ENCODE measurements around the gene NDC80.

Gene NDC80

DNA sequence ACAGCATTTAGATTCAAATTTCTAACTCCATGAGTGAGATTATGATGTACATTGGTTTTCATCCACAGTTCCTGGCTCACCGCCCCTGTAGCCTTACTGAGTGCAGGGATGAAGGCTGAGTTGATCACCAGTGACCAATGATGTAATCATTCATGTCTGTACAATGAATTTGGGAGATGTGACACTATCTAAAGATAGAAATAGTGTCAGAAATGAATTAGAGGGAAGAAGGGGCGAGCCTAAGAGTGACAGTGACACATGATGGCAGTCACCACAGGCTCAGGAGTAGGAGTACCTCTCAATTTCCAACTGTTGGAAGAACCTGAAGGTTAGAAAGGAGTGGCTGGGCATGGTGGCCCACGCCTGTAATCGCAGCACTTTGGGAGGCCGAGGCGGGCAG lies 3.2 kb upstream of the NDC80 start:
- ATAC-seq (ENCODE audit: low read depth), result no peak

DNA sequence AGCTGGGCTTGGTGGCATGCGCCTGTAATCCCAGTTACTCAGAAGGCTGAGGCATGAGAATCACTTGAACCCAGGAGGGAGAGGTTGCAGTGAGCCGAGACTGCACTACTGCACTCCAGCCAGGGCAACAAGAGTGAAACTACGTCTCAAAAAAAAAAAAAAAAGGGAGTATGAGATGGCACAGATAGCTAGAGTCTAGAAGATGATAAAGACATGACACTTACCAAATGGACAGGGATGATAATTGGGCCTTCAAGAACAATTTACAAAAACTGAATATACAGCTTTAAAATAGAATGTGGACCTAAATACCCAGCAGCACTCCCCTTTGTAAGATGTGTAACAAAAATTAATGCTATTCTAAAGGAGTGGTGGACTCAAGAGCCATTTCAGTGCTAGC lies 2.8 kb upstream of the NDC80 start:
- TF ChIP-seq, protein P1, sequence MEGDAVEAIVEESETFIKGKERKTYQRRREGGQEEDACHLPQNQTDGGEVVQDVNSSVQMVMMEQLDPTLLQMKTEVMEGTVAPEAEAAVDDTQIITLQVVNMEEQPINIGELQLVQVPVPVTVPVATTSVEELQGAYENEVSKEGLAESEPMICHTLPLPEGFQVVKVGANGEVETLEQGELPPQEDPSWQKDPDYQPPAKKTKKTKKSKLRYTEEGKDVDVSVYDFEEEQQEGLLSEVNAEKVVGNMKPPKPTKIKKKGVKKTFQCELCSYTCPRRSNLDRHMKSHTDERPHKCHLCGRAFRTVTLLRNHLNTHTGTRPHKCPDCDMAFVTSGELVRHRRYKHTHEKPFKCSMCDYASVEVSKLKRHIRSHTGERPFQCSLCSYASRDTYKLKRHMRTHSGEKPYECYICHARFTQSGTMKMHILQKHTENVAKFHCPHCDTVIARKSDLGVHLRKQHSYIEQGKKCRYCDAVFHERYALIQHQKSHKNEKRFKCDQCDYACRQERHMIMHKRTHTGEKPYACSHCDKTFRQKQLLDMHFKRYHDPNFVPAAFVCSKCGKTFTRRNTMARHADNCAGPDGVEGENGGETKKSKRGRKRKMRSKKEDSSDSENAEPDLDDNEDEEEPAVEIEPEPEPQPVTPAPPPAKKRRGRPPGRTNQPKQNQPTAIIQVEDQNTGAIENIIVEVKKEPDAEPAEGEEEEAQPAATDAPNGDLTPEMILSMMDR (IDR thresholded peaks at IDR 0.05; ENCODE audit: poor library complexity, severe bottlenecking), result no peak
- Histone ChIP-seq H3K4me3 (ENCODE audit: severe bottlenecking) (no peak overlapping the region), H3K27ac (ENCODE audit: poor library complexity, severe bottlenecking) (no peak overlapping the region), H3K9me3 (ENCODE audit: severe bottlenecking) (no peaks in the 10 kb centered on the region), H3K27me3 (ENCODE audit: insufficient read depth, poor library complexity, severe bottlenecking) (no peaks in the 10 kb centered on the region), H3K36me3 (ENCODE audit: low read depth) (peaks cover 41% of the 10 kb centered on the region), H3K4me1 (ENCODE audit: insufficient read depth, poor library complexity, severe bottlenecking) (peaks cover 14% of the 10 kb centered on the region)
- no peak for ATAC-seq (ENCODE audit: low read depth)
- no peak for DNase-seq (ENCODE audit: low spot score)

More for the DNA sequence above, 3.2 kb upstream of the NDC80 start:
- Histone ChIP-seq H3K36me3 (ENCODE audit: low read depth) (peaks cover 37% of the 10 kb centered on the region), H3K4me1 (ENCODE audit: insufficient read depth, poor library complexity, severe bottlenecking) (peaks cover 11% of the 10 kb centered on the region), H3K4me3 (ENCODE audit: severe bottlenecking) (no peak overlapping the region), H3K9me3 (ENCODE audit: severe bottlenecking) (no peaks in the 10 kb centered on the region), H3K27ac (ENCODE audit: poor library complexity, severe bottlenecking) (no peak overlapping the region), H3K27me3 (ENCODE audit: insufficient read depth, poor library complexity, severe bottlenecking) (no peaks in the 10 kb centered on the region)
- no peak for DNase-seq (ENCODE audit: low spot score)
- TF ChIP-seq, protein P1 (IDR thresholded peaks at IDR 0.05; ENCODE audit: poor library complexity, severe bottlenecking), result no peak

DNA sequence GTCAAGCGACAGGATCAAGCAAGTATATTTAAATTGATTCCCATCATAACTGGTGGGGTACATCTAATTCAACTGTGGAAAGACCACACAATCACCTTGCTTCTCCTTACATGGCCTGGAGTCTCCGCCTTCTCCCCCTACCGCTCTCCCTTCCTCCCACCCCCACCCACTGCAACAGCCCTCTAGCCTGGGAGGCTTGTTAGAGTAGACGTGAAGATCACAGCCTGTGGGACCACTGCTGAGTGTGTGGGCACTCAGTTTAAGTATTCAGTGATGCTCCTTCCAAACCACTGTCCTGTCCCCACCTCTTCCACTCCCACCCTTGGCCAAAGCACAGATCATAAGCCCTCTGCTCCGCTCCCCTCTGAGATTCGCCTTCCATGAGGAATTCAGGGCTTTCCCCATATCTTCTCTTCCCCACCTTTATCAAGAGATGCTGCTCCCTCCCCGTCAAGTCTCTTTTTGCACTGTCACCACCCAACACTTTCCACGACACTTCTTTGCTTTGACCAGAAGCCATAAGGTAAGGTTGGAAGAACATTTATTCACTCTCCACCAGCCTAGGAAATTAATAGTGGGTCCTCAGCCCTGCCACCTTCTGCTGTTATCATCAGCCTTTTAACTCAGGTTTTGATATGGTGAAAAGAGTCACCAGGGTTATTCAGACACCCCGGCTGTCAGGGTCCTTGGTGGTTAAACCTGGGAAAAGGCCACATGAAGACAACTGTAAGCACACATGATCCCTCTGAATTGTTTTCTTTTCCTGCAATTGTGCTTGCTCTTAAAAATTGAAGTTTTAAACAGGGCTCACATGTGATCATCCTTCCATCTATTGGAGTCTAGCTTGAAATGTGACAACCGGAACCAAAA lies 1.8 kb upstream of the NDC80 start:
- H3K27ac ChIP-seq (ENCODE audit: poor library complexity, severe bottlenecking), result no peak overlapping the region
- DNase-seq (ENCODE audit: low spot score) (no peak), ATAC-seq (ENCODE audit: low read depth) (no peak)
- H3K36me3 ChIP-seq (ENCODE audit: low read depth), result peaks cover 47% of the 10 kb centered on the region
- H3K27me3 ChIP-seq (ENCODE audit: insufficient read depth, poor library complexity, severe bottlenecking), result no peaks in the 10 kb centered on the region
- H3K9me3 ChIP-seq (ENCODE audit: severe bottlenecking), result no peaks in the 10 kb centered on the region
- TF ChIP-seq, protein P1 (IDR thresholded peaks at IDR 0.05; ENCODE audit: poor library complexity, severe bottlenecking), result no peak
- H3K4me3 ChIP-seq (ENCODE audit: severe bottlenecking), result peak overlapping the region; percentile 78
- peaks cover 19% of the 10 kb centered on the region for H3K4me1 ChIP-seq (ENCODE audit: insufficient read depth, poor library complexity, severe bottlenecking)

DNA sequence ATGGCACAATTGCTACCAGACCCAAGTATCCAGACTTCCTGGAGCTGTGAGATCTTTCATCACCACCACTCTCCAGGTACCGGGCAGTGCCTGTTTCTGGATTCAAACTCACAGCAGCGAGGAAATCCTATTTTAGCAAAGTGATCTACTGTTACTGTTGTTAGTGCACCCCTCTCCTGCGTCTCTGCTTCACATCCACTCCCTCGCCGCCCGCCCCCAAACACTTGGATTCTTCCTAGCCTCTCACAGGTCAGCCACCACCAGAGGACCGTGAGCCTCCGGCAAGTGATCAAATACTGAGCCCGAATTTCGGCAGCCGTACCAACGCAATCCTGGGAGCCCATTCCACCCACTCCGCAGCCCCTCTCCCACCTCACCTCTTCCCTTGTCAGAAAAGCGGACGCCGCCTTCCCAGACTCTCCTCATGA lies 571 bp upstream of the NDC80 start:
- TF ChIP-seq, protein P1 (IDR thresholded peaks at IDR 0.05; ENCODE audit: poor library complexity, severe bottlenecking), result no peak
- no peaks in the 10 kb centered on the region for H3K27me3 ChIP-seq (ENCODE audit: insufficient read depth, poor library complexity, severe bottlenecking)
- peak overlapping the region; percentile 73 for H3K27ac ChIP-seq (ENCODE audit: poor library complexity, severe bottlenecking)
- H3K9me3 ChIP-seq (ENCODE audit: severe bottlenecking), result no peaks in the 10 kb centered on the region
- DNase-seq (ENCODE audit: low spot score), result peak; percentile 75
- H3K4me3 ChIP-seq (ENCODE audit: severe bottlenecking), result peak overlapping the region; percentile 78
- peaks cover 50% of the 10 kb centered on the region for H3K36me3 ChIP-seq (ENCODE audit: low read depth)
- peak; percentile 65 for ATAC-seq (ENCODE audit: low read depth)
- H3K4me1 ChIP-seq (ENCODE audit: insufficient read depth, poor library complexity, severe bottlenecking), result peaks cover 19% of the 10 kb centered on the region

DNA sequence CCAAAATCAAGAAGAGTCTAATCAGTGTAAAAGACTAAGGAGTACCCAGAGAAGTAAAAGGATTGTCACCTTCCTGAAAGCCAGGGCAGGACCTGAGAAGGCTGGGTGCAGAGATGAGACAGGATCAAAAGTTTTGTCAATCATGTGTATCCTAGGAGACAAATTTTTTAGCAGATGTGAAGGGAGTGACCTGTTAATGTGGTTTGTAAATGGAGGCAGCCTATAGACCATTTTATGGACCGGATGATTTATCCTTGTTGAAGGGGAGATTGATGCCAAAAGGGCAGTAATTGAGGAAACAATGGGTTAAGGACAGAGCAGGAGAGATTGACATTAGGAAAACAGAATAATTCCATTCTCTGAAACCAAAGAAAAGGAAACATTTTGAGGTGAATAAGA lies 813 bp downstream of the NDC80 start:
- peaks cover 22% of the 10 kb centered on the region for H3K4me1 ChIP-seq (ENCODE audit: insufficient read depth, poor library complexity, severe bottlenecking)

More for the DNA sequence above, 813 bp downstream of the NDC80 start:
- DNase-seq (ENCODE audit: low spot score) (no peak), ATAC-seq (ENCODE audit: low read depth) (no peak; the same call in 1 of the 3 replicates)
- Histone ChIP-seq H3K27ac (ENCODE audit: poor library complexity, severe bottlenecking) (peak overlapping the region; percentile 73), H3K9me3 (ENCODE audit: severe bottlenecking) (no peaks in the 10 kb centered on the region), H3K36me3 (ENCODE audit: low read depth) (peaks cover 52% of the 10 kb centered on the region), H3K4me3 (ENCODE audit: severe bottlenecking) (peak overlapping the region; percentile 78), H3K27me3 (ENCODE audit: insufficient read depth, poor library complexity, severe bottlenecking) (no peaks in the 10 kb centered on the region)
- TF ChIP-seq, protein P1 (IDR thresholded peaks at IDR 0.05; ENCODE audit: poor library complexity, severe bottlenecking), result no peak
